Hematopoietic multipotent progenitor cell treated with erythropoietin and hydrocortisone succinate and interleukin-3 and kit ligand, for 8 days (in vitro differentiated cells): ENCODE results near the gene UNCX.
A peak's percentile ranks its signal among the peaks of the same experiment; 100 is the strongest.
"Not testable (repeated sequence)": the region's sequence is repeated elsewhere in the genome, so short reads cannot be mapped to it uniquely, and the experiment has no call there.

ENCODE experiments used
- DNase-seq: peaks from one replicate; pipeline ENCODE4 v3.0.0-alpha.2; 2015

The UNCX gene

DNA sequence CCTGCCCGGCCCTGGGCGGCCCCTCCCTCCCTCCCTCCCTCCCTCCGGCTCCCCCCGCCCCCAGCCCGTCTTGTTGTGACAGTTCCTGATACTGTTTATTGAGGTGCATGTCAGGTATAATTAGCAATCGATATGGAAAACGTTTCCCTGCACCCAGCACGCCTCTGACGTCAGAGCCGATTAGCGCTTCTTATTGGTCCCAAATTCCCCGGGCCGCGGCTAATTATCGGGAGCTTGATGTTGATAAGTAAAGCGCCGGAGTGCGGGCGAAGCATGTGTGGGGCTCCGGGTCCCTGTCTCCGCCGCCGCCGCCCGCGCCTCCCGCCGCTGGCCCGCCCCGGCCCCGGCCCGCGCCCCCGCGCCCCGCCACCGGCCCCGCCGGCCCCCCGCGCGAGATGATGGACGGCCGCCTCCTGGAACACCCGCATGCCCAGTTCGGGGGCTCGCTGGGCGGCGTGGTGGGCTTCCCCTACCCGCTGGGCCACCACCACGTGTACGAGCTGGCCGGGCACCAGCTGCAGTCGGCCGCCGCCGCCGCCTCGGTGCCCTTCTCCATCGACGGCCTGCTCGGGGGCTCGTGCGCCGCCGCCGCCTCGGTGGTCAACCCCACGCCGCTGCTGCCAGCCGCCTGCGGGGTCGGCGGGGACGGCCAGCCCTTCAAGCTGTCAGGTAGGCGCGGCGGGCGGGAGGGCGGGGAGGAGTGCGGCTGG, at the start of gene UNCX:
UNCX (plus strand) TSS at position 250 of the 710 bp plus-strand sequence; CDS start at position 396, 146 bp downstream.
- peak; percentile 20 for DNase-seq

DNA sequence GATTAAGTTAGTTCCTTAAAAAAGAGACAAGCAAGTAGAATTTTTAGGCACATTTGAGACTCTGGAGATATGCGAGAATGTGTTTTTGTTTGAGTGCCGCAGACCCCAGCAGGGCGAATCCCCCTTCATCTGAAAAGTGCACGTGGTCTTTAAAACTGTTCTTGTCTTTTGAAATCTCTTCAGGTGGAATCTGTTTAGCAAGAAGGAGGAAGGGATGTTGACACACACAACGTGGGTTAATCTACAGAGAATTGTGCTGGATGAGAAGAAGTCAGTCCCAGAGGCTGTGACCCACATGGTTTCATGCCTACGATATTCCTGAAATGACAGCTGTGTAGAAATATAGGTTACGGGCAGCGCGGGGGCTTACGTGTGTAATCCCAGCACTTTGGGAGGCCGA, 45.5 kb upstream of the UNCX start:
- DNase-seq: no peak

DNA sequence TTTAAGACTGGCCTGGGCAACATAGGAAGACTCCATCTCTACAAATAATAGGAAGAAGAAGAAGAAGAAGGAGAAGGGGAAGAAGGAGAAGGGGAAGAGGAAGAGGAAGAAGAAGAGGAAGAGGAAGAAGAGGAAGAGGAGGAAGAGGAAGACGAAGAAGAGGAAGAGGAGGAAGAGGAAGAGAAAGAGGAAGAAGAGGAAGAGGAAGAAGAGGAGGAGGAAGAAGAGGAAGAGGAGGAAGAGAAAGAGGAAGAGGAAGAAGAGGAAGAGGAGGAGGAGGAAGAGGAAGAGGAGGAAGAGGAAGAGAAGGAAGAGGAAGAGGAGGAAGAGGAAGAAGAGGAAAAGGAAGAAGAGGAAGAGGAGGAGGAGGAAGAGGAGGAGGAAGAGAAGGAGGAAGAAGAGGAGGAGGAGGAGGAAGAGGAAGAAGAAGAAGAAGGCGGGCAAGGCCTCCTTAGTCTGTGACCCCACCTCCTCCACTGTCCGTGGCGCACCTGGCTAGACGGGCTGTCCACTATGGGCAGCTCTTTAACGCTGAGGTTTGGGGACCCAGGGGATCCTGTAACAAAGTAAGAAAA, 43.9 kb upstream of the UNCX start:
- no peak for DNase-seq

DNA sequence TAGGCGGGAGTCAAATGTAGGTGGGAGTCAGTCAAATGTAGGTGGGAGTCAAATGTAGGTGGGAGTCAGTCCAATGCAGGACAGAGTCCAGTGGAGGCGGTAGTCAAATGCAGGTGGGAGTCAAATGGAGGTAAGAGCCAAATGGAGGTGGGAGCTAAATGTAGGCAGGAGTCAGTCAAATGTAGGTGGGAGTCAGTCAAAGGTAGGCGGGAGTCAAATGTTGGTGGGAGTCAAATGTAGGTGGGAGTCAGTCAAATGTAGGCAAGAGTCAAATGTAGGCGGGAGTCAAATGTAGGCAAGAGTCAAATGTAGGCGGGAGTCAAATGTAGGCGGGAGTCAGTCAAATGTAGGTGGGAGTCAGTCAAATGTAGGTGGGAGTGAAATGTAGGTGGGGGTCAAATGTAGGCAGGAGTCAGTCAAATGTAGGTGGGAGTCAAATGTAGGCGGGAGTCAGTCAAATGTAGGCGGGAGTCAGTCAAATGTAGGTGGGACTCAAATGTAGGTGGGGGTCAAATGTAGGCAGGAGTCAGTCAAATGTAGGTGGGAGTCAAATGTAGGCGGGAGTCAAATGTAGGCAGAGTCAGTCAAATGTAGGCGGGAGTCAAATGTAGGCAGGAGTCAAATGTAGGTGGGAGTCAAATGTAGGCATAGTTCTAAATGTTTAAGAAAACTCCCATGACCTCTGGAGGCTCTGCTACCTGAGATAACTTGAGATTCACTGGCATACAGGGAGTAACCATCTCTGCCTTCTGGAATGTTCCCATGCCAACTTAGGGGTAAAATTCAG, 42.5 kb upstream of the UNCX start:
- DNase-seq: no peak

DNA sequence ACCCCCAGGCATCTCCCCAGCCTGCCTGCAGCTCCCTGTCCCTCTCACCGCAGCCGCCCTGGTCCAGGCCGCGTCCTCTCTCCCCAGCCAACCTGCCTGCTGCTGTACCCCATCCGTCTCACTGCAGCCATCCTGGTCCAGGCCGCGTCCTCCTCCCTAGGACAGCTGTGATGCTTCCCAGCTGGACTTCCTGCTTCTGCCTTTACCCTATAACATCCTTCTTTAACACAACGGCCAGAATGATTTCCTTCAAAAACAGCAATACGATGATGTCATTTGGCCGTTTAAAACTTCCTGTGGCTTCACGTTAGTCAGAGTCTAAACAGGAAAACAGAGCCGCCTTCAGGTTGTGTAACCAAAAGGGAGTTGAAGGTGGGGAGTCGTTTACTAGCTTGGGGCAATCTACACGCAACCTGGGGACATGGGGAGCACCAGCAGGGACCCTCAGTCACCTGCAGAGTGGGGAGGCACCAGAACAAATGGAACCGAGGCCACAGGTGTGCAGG, 40.4 kb upstream of the UNCX start:
- DNase-seq: no peak

DNA sequence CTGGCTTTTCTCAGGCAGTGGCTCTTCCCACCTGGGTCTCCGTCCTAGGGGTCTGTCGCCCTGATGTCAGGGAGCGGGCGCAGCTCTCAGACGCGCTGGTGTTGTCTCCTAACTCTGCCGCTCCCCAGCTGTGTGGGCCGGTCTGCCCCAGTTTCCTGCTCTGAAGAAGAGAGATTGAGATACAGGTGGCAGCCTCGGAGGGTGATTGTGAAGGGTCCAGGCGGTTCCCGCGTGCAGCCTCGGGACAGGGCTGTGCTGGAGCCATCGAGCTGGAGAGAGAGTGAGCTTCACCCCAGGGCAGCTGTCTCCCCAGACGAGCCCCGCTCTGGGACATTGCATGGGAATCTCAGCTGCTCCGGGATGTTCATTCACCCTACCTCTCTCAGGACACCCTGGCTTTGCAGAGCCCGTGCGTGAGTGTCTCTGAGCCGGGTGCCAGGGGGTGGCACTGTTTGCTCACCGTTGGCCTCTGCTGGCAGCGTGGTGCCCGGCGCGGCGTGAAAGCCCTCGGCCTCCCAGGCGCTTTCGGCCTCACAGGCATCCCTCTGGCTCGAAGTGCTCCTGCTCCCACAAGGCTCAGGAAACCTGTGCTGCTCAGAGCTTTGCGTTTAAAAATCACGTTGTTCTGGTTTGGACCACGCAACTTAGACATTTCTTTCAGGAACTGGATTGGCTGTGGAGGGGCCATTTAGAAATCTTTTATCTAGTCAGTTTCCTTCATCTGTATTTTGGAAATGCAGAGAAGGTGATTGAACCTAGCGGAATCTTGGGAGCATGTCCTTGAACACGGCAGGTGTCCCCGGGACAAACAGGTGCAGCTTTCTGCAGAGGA, 38.9 kb upstream of the UNCX start:
- peak; percentile 16 for DNase-seq

DNA sequence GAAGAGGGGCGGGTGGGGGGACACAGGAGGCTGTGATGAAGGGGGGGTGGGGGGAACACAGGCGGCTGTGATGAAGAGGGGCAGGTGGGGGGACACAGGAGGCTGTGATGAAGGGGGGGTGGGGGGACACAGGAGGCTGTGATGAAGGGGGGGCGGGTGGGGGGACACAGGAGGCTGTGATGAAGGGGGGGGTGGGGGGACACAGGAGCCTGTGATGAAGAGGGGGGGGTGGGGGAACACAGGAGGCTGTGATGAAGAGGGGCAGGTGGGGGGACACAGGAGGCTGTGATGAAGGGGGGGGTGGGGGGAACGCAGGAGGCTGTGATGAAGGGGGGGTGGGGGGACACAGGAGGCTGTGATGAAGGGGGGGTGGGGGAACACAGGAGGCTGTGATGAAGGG, 36.2 kb upstream of the UNCX start:
- not testable (repeated sequence) for DNase-seq

DNA sequence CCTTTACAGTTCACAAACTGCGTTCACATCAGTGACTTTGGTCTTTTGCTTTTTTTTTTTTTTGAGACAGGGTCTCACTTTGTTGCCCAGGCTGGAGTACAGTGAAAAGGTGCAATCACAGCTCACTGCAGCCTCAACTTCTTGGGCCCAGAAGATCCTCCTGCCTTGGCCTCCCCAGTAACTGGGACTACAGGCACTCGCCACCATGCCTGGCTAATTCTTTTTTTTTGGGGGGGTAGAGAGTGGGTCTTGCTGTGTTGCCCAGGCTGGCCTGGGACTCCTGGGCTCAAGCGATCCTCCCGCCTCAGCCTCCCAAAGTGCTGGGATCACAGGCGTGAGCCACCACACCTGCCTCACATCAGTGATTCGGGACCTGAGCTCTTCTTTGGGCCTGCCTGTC, 35.7 kb upstream of the UNCX start:
- no peak for DNase-seq

DNA sequence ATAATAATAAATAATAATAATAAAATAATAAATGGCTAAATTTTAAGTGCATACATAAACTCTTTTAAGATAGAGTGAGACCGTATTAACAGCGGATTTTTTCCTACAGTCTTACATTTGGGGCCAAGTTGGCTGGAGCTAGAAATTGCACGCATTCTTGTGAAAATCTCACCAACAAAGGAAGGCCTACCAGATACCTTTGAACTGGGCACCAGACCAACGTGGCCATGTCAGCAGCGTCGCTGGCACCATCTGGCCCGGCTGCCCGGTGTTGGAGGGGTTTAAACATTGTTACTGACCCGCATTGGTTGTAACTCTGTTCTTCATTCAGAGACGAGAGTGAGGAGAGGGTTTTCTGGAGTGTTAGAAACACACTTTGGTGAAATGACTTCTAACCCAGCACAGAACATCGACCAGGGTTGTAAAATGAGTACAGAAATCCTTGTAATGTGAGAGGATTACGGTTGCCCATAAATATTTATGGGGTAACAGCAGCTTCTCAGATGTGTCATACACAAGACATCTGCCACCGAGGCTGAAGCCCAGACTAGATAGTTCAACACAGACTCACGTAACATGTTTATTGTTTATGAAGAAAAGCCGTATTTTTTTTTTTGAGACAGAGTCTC, 34.6 kb upstream of the UNCX start:
- no peak for DNase-seq

DNA sequence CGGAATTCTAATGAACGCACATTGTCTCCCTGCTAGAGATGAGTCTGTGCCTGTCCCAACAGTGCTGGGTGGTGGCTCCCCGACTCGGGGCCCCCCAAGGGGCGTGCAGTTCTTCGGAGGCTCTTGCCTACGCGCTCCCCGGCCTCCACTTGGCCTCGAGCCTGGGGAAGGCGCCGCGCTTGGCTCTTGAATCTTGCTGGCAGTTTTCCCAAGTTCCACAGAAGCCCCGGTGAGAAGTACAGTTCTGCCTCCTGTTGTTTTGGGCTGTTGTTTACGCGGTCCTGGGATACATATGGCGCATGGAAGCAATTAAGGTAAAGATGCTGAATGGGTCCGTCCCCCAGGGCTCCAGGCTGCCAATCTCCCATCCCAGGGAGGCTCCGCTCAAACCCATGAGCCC, 32.6 kb upstream of the UNCX start:
- no peak for DNase-seq

DNA sequence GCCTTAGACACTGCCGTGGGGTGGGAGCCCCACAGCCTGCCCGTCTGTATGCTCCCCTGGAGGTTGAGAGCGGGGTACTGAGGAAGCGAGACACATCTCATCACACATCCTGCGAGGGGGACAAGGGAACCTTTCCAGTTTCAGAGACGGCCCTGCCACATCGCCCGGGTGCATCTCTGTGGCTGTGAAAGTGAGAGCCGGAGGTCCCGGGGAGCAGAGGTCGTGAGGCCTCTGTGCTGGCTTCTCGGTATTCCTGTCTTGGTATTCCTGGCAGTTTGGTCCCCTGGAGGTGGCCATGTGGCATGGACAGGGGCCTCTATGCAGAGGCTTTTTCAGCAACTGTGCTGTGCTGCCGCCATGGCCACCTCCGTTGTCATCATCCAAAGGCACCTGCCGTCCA, 30.8 kb upstream of the UNCX start:
- DNase-seq: no peak

DNA sequence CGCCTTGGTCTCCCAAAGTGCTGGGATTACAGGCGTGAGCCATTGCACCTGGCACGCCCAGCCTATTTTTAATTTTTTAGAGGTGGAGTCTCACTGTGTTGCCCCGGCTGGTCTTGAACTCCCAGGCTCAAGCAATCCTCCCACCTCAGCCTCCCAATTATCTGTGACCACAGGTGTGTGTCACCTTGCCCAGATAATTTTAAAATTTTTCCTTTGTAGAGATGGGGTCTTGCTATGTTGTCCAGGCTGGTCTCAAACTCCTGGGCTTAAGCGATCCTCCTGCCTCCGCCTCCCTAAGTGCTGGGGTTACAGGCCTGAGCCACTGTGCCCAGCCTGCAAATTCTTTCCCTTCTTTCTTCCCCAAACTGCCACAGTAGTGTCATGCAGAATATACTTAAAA, 29.8 kb upstream of the UNCX start:
- not testable (repeated sequence) for DNase-seq

DNA sequence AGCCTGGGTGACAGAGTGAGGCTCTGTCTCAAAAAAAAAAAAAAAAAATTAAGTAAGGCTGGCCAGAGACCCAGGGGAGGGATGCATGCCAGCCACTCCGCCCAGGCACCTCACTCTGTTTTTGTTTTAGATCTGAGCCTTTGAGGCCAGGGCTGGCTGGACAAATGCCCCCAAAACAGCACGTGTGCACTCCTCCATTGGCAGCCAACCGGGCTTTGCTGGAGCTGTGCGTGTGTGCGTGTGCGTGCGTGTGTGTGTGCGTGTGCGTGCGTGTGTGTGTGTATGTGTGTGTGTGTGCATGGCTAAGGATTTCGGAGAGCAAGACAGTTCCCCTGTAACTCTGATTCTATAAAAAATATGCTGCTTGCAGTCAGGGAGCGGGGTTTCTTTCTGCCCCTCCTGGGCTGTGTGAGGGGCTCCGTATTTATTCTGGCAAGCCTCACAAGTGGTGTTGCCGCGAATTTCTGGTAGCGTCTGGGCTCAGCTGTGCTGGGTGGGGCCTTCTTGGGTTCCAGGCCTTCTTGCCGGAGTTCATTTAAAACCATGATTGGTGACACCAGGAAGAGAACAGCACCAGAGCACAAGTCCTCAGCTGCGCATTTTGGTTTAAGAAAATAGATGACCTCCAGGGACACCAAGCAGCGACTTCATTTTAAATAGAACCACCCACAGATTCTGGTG, 28.1 kb upstream of the UNCX start:
- no peak for DNase-seq

DNA sequence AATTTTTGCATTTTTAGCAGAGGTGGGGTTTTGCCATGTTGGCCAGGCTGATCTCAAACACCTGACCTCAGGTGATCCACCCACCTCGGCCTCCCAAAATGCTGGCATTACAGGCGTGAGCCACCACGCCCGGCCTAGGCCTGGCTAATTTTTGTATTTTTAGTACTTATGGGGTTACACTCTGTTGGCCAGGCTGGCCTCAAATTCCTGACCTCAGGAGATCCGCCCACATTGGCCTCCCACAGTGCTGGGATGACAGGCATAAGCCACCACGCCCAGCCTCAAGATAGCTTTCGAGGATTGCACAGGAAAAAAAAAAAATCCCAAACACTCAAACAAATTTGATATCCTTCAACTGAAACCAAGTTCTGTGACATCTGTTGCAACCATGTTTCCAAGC, 26.9 kb upstream of the UNCX start:
- DNase-seq: not testable (repeated sequence)

DNA sequence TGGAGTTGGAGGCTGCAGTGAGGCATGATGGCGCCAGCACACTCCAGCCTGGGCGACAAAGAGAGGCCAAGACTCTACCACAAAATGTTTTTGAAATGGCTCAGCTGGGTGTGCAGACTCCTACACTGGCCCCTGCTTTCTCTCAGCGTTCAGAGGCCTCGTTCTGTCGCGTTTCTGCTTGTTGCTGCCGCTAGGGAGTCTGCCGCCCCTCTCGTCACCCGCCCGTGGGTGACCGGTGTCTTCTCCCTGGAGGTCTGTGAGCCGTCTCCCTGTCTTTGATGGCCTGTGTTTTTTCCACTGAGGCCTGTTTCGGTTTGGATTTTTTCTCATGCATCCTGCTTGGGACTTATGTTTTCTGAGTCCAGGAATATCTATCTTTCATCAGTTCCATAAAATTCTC, 23.6 kb upstream of the UNCX start:
- no peak for DNase-seq

DNA sequence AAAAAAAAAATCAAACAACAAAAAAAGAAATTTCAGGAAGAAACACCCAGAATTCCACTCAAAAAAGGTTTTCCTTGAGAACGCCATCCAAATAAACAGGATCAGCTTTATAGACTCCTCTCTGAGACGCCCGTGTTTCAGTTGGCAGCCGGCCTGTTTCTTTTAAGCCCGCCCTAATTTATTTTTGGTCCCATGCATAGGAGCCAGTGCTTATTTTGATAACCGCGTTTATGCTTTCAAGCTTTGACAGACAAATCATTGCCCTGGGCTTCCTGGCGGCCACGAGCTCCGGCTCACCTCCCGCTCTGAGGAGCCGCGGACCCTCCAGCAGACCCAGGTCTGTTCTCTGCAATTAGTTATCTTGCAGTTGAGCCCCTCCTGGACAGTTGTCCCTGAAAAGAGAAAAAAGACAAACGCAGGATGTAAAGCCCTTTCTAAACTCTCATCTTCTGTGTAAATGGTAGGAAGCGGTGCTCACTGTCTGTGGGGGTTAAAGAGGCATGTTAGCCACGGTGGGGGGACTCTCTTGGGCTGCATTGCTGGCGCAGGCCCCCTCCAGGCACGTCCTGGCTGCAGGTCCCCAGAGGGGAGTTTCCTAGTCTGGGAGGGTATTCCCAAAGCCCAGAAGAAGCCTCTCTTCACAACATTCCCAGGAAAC, 22.2 kb upstream of the UNCX start:
- no peak for DNase-seq

DNA sequence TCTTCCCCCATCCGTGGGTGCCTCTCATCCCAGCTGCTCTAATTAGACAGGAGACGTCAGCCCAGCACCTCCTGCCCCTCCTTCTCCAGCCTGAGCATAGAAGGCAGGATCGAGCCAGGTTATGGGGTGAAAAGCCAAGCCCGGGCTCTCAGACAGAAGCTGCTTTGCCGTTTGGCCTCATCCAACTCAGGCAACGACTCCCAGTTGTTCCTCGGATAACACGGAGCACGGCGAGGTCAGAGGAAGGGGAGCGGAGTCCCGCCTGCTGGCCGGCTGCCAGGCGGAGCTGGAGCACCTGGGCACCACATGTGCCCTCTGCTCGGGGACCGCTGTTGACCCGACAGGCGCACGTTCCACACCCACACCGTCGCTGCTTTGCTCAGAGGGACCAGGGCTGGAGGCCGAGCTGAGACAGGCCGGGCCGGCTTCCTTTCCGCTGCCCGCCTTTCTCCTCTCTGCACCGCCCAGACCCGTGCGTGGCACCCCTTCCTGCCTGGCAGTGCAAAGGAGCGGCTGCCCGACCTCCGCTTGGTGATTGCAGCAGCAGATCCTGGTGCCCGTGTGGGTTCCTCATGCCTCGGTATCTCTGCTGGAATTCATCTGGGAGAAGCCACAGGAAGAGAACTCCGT, 21.6 kb upstream of the UNCX start:
- DNase-seq: no peak

DNA sequence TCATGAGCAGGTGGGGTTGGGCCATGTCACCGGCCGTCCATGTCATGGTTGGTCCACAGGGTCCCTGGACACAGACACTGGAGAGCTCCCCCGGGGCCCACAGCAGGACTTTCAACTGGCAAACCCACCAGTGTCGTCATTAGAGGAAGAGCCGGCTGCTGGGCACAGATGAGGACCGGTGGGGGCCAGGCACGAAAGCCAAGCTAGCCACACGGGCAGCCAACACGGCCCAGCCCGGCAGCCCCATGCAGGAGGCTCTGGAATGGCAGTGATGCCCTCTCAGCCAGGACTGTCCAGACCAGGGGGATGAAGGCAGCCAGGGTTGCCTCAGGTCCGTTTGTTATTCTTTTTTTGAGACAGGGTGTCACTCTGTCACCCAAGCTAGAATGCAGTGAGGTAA, 21.1 kb upstream of the UNCX start:
- DNase-seq: no peak

DNA sequence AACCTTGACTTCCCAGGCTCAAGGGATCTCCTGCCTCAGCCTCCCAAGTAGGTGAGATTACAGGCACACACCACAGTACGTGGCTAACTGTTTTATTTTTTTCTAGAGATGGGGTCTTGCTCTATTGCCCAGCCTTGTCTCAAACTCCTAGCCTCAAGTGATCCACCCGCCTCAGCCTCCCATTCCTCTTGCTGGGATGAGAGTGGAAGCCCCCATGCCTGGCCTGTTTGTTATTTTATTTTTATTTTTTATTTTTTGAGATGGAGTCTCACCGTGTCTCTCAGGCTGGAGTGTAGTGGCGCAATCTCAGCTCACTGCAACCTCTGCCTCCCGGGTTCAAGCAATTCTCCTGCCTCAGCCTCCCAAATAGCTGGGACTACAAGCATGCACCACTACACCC, 20.6 kb upstream of the UNCX start:
- not testable (repeated sequence) for DNase-seq

DNA sequence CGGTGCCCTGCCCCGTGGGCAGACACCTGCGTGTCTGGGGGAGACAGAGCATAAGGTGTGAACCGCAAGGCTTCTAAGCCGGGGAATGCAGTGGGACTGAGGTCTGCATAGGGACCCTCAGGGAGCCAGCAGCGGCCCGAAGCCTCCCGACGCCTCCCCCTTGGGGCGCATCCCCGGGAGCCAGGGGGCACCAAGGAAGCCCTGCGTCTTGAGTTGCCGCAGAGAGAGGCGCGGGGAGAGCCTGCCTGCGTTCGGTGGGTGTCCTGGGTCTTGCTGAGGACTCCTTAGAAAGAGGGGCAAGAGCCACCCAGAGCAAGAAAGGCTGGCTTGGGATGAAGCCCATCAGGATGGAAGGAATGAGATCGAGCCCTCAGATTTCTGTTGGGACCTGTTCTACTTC, 18.2 kb upstream of the UNCX start:
- no peak for DNase-seq
